ENCODE measurements around the gene SMIM5. TPM values are rescaled to one million over a fixed set of nuclear protein-coding genes. Genes with fewer than 3 reads are reported as not detected.

SMIM5 gene
- polyA plus RNA-seq, 1 donor (not counting 4 experiments of a cell fraction or from before 2014, with no cell fraction given) = 0.24 TPM

DNA sequence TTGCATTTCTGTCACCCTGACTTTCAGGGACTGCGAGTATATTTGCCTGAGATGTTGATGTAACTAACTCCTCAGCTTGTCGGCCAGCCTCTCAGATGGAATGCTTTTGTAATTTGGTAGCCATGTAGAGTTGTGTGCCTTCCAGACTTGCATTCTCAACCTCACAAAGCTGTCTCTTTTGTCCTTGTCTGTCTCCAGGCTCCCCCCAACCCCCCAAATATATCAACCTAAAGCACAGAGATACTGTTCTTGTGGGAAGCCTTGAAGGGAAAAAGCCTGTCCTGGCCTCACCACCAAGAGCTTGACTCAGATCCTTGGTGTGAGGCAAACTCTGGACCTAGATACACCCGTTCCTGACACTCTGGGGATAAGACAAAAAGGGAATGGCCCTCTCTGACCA lies 52.3 kb downstream of the SMIM5 start:
- no peaks in the 10 kb centered on the region for H3K9me3 ChIP-seq (ENCODE audit: control insufficient read depth, low read depth, low read length)
- FAIRE-seq = no peak
- peaks cover 87% of the 10 kb centered on the region for H3K4me1 ChIP-seq (ENCODE audit: control insufficient read depth, extremely low read depth, insufficient read depth, low read length)
- dilution Hi-C loops (cut with MboI; ENCODE audit: extremely low pct_ligation_motif_present, low sequenced_read_pairs) = no loop called here
- H4K20me1 ChIP-seq (ENCODE audit: control insufficient read depth, extremely low read depth, insufficient read depth, low read length) = no peaks in the 10 kb centered on the region
- no peaks in the 10 kb centered on the region for H3K27me3 ChIP-seq (ENCODE audit: control insufficient read depth, extremely low read depth, insufficient read depth, low read length)
- H2AFZ ChIP-seq (ENCODE audit: control insufficient read depth, low read length) = no peak overlapping the region
- DNase-seq (ENCODE audit: low read depth, low spot score) = no peak
- peak overlapping the region; percentile 18 to 63 (median 54) for H3K4me3 ChIP-seq (ENCODE audit: control insufficient read depth in 2 of 3, extremely low read depth in 1 of 3, insufficient read depth in 2 of 3, low read depth in 1 of 3, low read length in 3 of 3)
- H3K4me2 ChIP-seq (ENCODE audit: control insufficient read depth, extremely low read depth, insufficient read depth, low read depth, low read length) = peak overlapping the region; percentile 85
- H3K9ac ChIP-seq (ENCODE audit: control insufficient read depth, extremely low read depth, insufficient read depth, low read length) = peak overlapping the region; percentile 90
- peak overlapping the region; percentile 99 for H3K27ac ChIP-seq (ENCODE audit: control insufficient read depth, insufficient read depth, low read length)
- H3K36me3 ChIP-seq (ENCODE audit: control insufficient read depth in 2 of 2, extremely low read depth in 1 of 2, insufficient read depth in 2 of 2, low read length in 2 of 2) = peaks cover 2 to 19% of the 10 kb centered on the region in 2 experiments
- no peaks in the 10 kb centered on the region for H3K9me1 ChIP-seq (ENCODE audit: control insufficient read depth, extremely low read depth, insufficient read depth, low read length)
- TF ChIP-seq CTCF (optimal IDR thresholded peaks at IDR 0.05 in 1 of 3, IDR thresholded peaks at IDR 0.05 in 1 of 3, conservative IDR thresholded peaks at IDR 0.05 in 1 of 3; ENCODE audit: extremely low read depth in 1 of 3, insufficient read depth in 2 of 3, low read length in 3 of 3) = no peak
- TF ChIP-seq EZH2 (IDR thresholded peaks at IDR 0.05; ENCODE audit: low read length) = no peak
- peaks cover 41% of the 10 kb centered on the region for H3K79me2 ChIP-seq (ENCODE audit: control insufficient read depth, insufficient read depth, low read length)

DNA sequence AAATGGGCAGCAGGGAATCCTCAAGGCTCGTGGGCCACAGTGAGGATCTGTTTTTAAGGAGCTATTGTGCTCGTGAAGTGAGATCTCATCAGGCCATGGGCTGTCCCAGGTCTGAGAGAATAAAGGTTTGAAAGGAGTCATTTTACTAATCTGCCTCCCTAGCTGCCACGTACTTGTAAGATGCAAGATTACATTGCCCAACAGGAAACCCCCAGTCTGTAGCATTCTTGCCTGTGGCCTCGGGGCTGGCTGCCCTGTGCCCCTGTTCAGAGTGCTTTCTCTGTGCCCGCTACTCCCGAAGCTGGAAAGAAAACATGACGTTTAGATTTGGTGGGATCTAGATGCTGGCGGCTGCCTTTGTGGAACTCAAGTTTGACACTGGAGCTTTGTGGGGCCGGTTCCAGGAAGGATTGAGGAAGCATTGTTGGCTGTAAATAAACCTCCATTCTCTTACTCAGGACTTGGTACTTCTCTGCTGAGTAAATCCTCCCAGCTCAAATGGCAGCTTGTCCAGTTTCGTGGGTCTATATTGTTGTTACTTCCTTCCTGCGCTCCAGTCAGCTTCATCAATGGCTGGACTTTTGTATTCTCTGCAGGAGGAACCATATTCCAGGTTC lies 55.1 kb downstream of the SMIM5 start:
- Histone ChIP-seq H3K27me3 (ENCODE audit: control insufficient read depth, extremely low read depth, insufficient read depth, low read length) (no peaks in the 10 kb centered on the region), H3K9ac (ENCODE audit: control insufficient read depth, extremely low read depth, insufficient read depth, low read length) (peak overlapping the region; percentile 90), H3K4me1 (ENCODE audit: control insufficient read depth, extremely low read depth, insufficient read depth, low read length) (peaks cover 99% of the 10 kb centered on the region), H3K9me1 (ENCODE audit: control insufficient read depth, extremely low read depth, insufficient read depth, low read length) (no peaks in the 10 kb centered on the region), H3K9me3 (ENCODE audit: control insufficient read depth, low read depth, low read length) (no peaks in the 10 kb centered on the region), H3K79me2 (ENCODE audit: control insufficient read depth, insufficient read depth, low read length) (peaks cover 38% of the 10 kb centered on the region), H3K27ac (ENCODE audit: control insufficient read depth, insufficient read depth, low read length) (peak overlapping the region; percentile 99), H4K20me1 (ENCODE audit: control insufficient read depth, extremely low read depth, insufficient read depth, low read length) (no peaks in the 10 kb centered on the region), H2AFZ (ENCODE audit: control insufficient read depth, low read length) (no peak overlapping the region), H3K4me3 (ENCODE audit: control insufficient read depth in 2 of 3, extremely low read depth in 1 of 3, insufficient read depth in 2 of 3, low read depth in 1 of 3, low read length in 3 of 3) (peak overlapping the region in 2 of 3 experiments; percentile 40), H3K4me2 (ENCODE audit: control insufficient read depth, extremely low read depth, insufficient read depth, low read depth, low read length) (peak overlapping the region; percentile 73), H3K36me3 (ENCODE audit: control insufficient read depth in 2 of 2, extremely low read depth in 1 of 2, insufficient read depth in 2 of 2, low read length in 2 of 2) (peaks cover 6 to 26% of the 10 kb centered on the region in 2 experiments)
- DNase-seq (ENCODE audit: low read depth, low spot score) = no peak
- dilution Hi-C loops (cut with MboI; ENCODE audit: extremely low pct_ligation_motif_present, low sequenced_read_pairs) = no loop called here
- peak; percentile 75 for FAIRE-seq
- TF ChIP-seq EZH2 (IDR thresholded peaks at IDR 0.05; ENCODE audit: low read length) (no peak), CTCF (optimal IDR thresholded peaks at IDR 0.05 in 1 of 3, IDR thresholded peaks at IDR 0.05 in 1 of 3, conservative IDR thresholded peaks at IDR 0.05 in 1 of 3; ENCODE audit: extremely low read depth in 1 of 3, insufficient read depth in 2 of 3, low read length in 3 of 3) (no peak)

Measured in keratinocyte (primary cell).